CD4-positive, alpha-beta T cell treated with Interleukin-4 for 1 hour (primary cell): ENCODE results near the gene RRP8.

Source experiments
- DNase-seq, 2 donors: peaks; one replicate each; pipeline ENCODE4 v3.0.0-alpha.2; 2020 to 2022

RRP8 gene

GRCh38 chr11:6616596-6617250, 13.3 kb upstream of the RRP8 start:
- no peak for DNase-seq

- no peak for DNase-seq
Measured at GRCh38 chr11:6615882-6616585, 12.6 kb upstream of the RRP8 start.

GRCh38 chr11:6615046-6615445, 11.6 kb upstream of the RRP8 start:
- DNase-seq, result no peak

- DNase-seq, result no peak
Measured at GRCh38 chr11:6614446-6614845, 11.0 kb upstream of the RRP8 start.

- no peak for DNase-seq
Measured at GRCh38 chr11:6613496-6613895, 10.1 kb upstream of the RRP8 start.

GRCh38 chr11:6612213-6613041, 9.0 kb upstream of the RRP8 start, which contains the start of gene TAF10:
TAF10 (minus strand) TSS chr11:6612216; CDS start chr11:6612189, 27 bp downstream.
- DNase-seq, result peak; percentile 96

GRCh38 chr11:6611963-6612212, 8.5 kb upstream of the RRP8 start:
- no peak for DNase-seq

GRCh38 chr11:6611092-6611962, 7.9 kb upstream of the RRP8 start:
- peak; percentile 19 to 22 for DNase-seq

GRCh38 chr11:6610591-6610990, 7.2 kb upstream of the RRP8 start:
- DNase-seq, result no peak

GRCh38 chr11:6609502-6610015, 6.1 kb upstream of the RRP8 start:
- no peak for DNase-seq

GRCh38 chr11:6608726-6609501, 5.5 kb upstream of the RRP8 start:
- no peak for DNase-seq

GRCh38 chr11:6608011-6608410, 4.6 kb upstream of the RRP8 start:
- DNase-seq, result no peak

- no peak for DNase-seq
Measured at GRCh38 chr11:6607190-6607795, 3.9 kb upstream of the RRP8 start.

- peak; percentile 68 to 74 for DNase-seq
Measured at GRCh38 chr11:6606471-6607189, 3.2 kb upstream of the RRP8 start.

GRCh38 chr11:6604790-6605189, 1.4 kb upstream of the RRP8 start:
- DNase-seq, result no peak

GRCh38 chr11:6604081-6604626, 738 bp upstream of the RRP8 start:
- peak; percentile 68 to 72 for DNase-seq

GRCh38 chr11:6602096-6602940, 1.1 kb downstream of the RRP8 start:
- no peak for DNase-seq

GRCh38 chr11:6601041-6601461, 2.4 kb downstream of the RRP8 start:
- DNase-seq, result no peak

- DNase-seq, result no peak
Measured at GRCh38 chr11:6599881-6600390, 3.5 kb downstream of the RRP8 start.
